IPS DF 6.9 (cell line): ENCODE measurements around the gene THRB.

Experiments
- DNase-seq: peaks from one replicate; pipeline ENCODE4 v3.0.0-alpha.2; 2013; ENCODE audit warnings: low read depth, low spot score
- H3K27ac ChIP-seq: one replicate; pipeline ENCODE4 v1.5.1; 2013; ENCODE audit warnings: low read length, control low read depth
- H3K27me3 ChIP-seq: 2 replicates; pipeline ENCODE4 v1.6.1; 2013; ENCODE audit warnings: mild to moderate bottlenecking, low read length; ENCODE audit not compliant: control insufficient read depth, insufficient read depth
- H3K36me3 ChIP-seq: 2 replicates; pipeline ENCODE4 v1.6.1; 2013; ENCODE audit warnings: low read length; ENCODE audit not compliant: control insufficient read depth, insufficient read depth
- H3K4me1 ChIP-seq: 2 replicates; pipeline ENCODE4 v1.6.1; 2013; ENCODE audit warnings: low read length; ENCODE audit not compliant: control insufficient read depth, insufficient read depth
- H3K4me3 ChIP-seq: 2 replicates; pipeline ENCODE4 v1.5.1; 2013; ENCODE audit warnings: mild to moderate bottlenecking, low read length
- H3K9me3 ChIP-seq: 2 replicates; pipeline ENCODE4 v1.6.1; 2013; ENCODE audit warnings: low read length, inconsistent platforms; ENCODE audit not compliant: control insufficient read depth, insufficient read depth
- WGBS: extraction: QIAGEN DNeasy Blood & Tissue Kit; methylation state at CpG from one replicate; pipeline ENCODE4 v1.1.7; 2013; ENCODE audit warnings: mixed read lengths, missing lambda C conversion rate; ENCODE audit not compliant: insufficient read length, insufficient coverage; 5-methylcytosine and 5-hydroxymethylcytosine counted together

Gene THRB

DNA sequence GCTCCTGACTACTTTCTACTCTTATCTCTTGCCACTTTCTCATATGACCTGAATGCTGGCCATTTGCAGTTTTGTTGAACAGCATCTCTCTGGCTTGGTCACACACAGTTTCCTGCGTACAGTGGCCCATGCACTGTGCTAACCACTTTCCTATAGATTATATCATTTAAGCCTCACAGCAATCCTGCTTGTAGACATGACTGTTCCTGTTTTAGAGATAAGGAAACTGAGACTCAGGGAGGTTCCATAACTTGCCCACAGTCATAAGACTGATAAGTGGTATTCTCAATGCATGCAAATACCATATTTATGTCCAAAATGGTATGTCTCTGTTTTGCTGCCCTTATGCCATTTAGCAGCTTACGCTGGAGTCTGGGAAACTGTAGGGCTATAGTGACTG lies 320.0 kb downstream of the THRB start:
- no peak overlapping the region for H3K4me3 ChIP-seq
- H3K36me3 ChIP-seq = no peaks in the 10 kb centered on the region
- H3K27ac ChIP-seq = no peak overlapping the region
- no peaks in the 10 kb centered on the region for H3K9me3 ChIP-seq
- peaks cover 2% of the 10 kb centered on the region; the same call in 1 of the 2 replicates for H3K4me1 ChIP-seq
- H3K27me3 ChIP-seq = no peaks in the 10 kb centered on the region
- no peak for DNase-seq
- WGBS = no CpG with 5 or more reads among the region's 2 CpGs

DNA sequence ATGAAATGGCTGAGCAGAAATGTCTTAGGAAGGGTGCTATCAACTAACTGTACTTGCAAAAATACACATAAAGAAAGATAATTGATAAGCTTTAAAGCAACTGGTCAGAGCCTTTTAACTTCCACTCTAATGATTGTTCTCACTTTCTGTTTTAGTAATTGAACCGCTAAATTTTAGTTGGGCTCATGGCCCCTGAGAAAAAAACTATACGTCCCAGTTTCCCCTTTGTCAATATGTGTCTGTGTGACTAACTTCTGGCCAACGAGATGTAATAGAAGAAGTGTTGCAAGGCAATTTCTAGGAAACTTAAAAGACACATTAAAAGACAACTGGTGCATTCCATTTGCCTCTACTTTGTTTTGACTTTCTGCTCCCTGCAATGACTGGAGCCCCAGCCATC lies 325.7 kb downstream of the THRB start:
- Histone ChIP-seq H3K9me3 (no peaks in the 10 kb centered on the region), H3K36me3 (no peaks in the 10 kb centered on the region), H3K27me3 (no peaks in the 10 kb centered on the region), H3K27ac (no peak overlapping the region), H3K4me1 (peaks cover 6% of the 10 kb centered on the region; the same call in 1 of the 2 replicates), H3K4me3 (no peak overlapping the region)
- no CpG with 5 or more reads among the region's 3 CpGs for WGBS
- no peak for DNase-seq

DNA sequence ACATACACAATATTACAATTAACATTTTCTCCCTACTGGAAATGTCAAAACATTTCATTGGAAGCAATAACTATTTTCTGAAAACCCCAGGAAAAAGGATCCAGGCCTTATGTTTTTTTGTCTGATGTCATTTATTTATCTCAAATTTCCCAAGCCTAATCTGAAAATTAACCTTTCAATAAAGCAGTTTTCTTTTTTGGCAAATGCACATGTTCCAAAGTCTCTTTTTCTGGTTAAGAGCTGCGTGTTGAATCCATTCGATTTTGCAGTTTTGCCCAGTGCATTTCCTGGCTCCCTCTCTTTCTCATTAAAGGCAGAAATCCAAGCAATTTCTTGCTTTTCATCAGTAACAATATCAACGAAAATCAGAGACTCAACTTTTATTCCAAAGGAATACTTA lies 327.2 kb downstream of the THRB start:
- DNase-seq = no peak
- no peak overlapping the region for H3K4me3 ChIP-seq
- no CpG with 5 or more reads among the region's 3 CpGs for WGBS
- H3K27me3 ChIP-seq = no peaks in the 10 kb centered on the region
- no peaks in the 10 kb centered on the region for H3K9me3 ChIP-seq
- peaks cover 3% of the 10 kb centered on the region; the same call in 1 of the 2 replicates for H3K4me1 ChIP-seq
- no peak overlapping the region for H3K27ac ChIP-seq
- no peaks in the 10 kb centered on the region for H3K36me3 ChIP-seq

DNA sequence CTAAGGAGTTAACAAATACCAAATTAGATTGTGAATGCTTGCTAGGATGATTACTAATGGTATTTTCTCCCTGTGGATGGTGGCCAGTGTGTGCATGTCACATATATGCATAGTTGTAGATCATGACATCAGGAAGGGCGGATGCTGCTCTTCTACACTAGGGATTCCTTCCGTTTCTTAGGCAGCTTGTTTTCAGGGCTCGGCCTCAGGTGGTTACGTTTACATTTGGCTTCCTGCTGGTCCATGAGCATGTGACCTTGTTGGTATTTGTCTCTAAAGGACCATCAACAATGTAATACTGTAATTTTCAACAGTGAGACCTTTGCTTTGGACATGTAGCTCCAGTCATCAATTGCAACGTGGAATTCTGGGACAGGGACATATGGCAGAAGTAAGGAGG lies 328.1 kb downstream of the THRB start:
- H3K27ac ChIP-seq = no peak overlapping the region
- no CpG with 5 or more reads among the region's 5 CpGs for WGBS

DNA sequence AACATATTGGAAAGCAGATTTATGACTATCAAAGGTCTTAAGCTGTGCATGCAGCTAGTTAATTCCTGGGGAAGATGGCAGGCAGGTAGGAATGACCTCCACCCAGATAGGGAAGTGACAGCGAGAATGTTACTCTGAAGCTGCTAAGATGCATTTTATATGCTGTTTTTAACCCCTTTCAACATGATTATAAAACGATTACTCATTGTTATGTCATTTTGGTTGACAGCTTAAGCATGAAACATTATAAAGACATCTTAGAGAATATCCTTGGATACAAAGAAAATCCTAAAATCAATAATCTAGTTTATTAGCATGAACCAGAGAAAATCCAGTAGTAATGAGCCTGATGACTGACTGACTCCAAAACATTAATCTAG lies 329.1 kb downstream of the THRB start:
- Histone ChIP-seq H3K4me1 (peaks cover 3% of the 10 kb centered on the region; the same call in 1 of the 2 replicates), H3K27me3 (no peaks in the 10 kb centered on the region), H3K9me3 (no peaks in the 10 kb centered on the region), H3K27ac (no peak overlapping the region), H3K4me3 (no peak overlapping the region), H3K36me3 (no peaks in the 10 kb centered on the region)
- WGBS = no CpG with 5 or more reads among the region's 2 CpGs
- DNase-seq = no peak

More for the DNA sequence above, 328.1 kb downstream of the THRB start:
- no peaks in the 10 kb centered on the region for H3K9me3 ChIP-seq
- peaks cover 3% of the 10 kb centered on the region; the same call in 1 of the 2 replicates for H3K4me1 ChIP-seq
- H3K4me3 ChIP-seq = no peak overlapping the region
- H3K36me3 ChIP-seq = no peaks in the 10 kb centered on the region
- DNase-seq = no peak
- no peaks in the 10 kb centered on the region for H3K27me3 ChIP-seq

DNA sequence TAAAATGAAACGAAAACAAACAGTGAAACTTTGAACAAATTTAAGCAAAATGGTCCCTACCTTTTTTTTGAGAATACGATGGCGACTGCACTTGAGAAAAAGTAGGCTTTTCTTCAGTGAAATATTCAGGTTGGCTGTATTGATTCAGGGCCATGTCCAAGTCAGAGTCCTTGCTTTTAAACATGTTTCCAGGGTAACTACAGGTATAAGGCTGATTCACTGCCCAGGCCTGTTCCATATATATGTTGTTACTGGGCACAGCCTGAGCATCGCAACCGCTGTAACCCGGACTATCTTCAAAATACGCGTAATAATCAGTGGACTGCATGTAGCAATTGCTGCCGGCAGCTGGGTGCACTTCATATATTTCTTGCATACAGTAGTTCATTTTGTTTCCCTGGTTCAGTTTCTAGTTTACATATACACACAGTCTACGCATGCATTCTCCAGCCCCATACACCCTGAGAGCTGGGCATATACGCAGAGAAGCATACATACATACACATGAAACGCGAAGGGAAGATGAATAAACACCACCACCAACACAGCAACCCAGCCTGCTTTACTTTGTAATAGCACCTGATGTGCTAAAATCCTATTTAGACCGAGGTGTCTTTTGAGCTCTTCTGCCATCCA lies 329.6 kb downstream of the THRB start:
- no peaks in the 10 kb centered on the region for H3K9me3 ChIP-seq

DNA sequence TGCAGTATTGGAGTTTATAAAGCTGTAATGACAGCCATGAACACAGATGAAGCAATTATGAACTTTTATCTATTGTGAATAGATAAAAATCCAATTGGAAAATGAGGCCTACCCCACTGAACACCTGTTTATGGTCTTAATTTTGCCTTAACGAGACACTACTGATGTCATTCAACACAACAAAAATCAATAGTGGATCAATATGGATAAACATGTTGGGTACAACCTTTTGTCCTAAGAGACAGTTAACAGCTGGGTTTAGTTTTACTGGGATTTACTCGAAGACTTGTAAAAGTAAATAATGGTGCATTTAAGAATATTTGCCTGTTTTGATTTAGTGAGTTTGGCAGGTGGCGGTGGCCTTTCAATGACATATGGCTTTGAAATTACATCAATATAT lies 331.7 kb downstream of the THRB start:
- no peak for DNase-seq
- WGBS = no CpG with 5 or more reads among the region's 3 CpGs
- Histone ChIP-seq H3K4me3 (no peak overlapping the region), H3K4me1 (peaks cover 5% of the 10 kb centered on the region; the same call in 1 of the 2 replicates), H3K27me3 (no peaks in the 10 kb centered on the region; the same call in 1 of the 2 replicates), H3K9me3 (no peaks in the 10 kb centered on the region), H3K36me3 (no peaks in the 10 kb centered on the region), H3K27ac (no peak overlapping the region)

More for the DNA sequence above, 329.6 kb downstream of the THRB start:
- DNase-seq = no peak
- H3K27me3 ChIP-seq = no peaks in the 10 kb centered on the region
- H3K36me3 ChIP-seq = no peaks in the 10 kb centered on the region
- H3K4me3 ChIP-seq = no peak overlapping the region
- peaks cover 5% of the 10 kb centered on the region; the same call in 1 of the 2 replicates for H3K4me1 ChIP-seq
- WGBS = no CpG with 5 or more reads among the region's 14 CpGs
- no peak overlapping the region for H3K27ac ChIP-seq

DNA sequence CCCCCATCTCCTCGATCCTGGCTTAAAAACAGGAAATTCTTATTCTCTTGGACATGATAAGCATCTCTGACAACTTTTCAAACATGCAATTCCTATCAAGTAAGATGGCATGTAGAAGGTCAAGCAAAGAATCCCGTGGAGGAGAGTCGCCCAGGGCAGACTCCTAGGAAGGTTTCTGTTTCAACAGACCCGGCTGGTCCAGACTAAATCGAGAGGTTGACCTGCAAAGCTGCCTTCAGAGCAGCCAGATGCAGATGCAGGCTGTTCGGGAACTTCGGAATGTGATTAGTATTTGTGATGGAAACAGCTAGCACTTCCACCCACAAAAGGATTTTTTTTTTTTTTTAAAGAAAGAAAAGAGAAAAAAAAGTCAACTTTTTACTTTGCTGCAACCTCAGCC lies 332.8 kb downstream of the THRB start:
- Histone ChIP-seq H3K4me1 (peaks cover 5% of the 10 kb centered on the region; the same call in 1 of the 2 replicates), H3K9me3 (no peaks in the 10 kb centered on the region), H3K27ac (no peak overlapping the region), H3K36me3 (no peaks in the 10 kb centered on the region), H3K4me3 (no peak overlapping the region), H3K27me3 (no peaks in the 10 kb centered on the region; the same call in 1 of the 2 replicates)
- WGBS = no CpG with 5 or more reads among the region's 7 CpGs
- no peak for DNase-seq

DNA sequence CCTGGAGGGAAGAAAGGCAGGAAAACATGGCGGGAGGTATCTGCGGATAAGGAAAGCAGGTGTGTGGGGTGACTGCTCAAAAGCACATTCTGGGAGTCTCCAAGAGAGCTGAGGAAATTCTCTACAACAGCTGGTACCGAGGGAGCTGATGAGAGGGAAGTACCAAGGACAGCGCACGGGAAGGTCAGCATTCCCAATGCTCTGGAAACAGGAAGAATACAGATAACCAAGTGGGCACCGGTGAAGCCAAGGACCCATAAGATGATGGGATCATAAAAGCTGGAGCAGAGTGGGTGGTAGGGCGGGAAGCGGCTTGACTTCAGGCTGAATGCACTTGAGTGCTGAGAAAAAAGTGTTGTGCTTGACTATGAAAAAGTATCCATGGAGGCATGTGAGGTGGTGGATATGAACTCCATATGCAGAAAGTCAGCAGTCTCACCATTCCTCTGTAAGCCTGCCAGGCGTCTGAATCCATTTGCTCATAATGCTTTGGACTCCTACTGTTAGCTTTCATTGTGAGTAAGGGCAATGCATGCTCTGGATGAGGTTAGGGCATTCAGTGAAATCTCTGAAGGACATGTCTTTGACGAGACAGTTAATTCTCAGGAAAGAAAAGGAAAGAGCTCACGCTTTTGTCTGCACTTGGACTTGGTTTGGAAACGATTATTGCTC lies 334.1 kb downstream of the THRB start:
- H3K4me3 ChIP-seq = no peak overlapping the region
- H3K36me3 ChIP-seq = no peaks in the 10 kb centered on the region
- no peak for DNase-seq
- H3K9me3 ChIP-seq = no peaks in the 10 kb centered on the region
- H3K27ac ChIP-seq = no peak overlapping the region
- WGBS = no CpG with 5 or more reads among the region's 12 CpGs
- H3K4me1 ChIP-seq = peaks cover 2% of the 10 kb centered on the region; the same call in 1 of the 2 replicates
- no peaks in the 10 kb centered on the region; the same call in 1 of the 2 replicates for H3K27me3 ChIP-seq

DNA sequence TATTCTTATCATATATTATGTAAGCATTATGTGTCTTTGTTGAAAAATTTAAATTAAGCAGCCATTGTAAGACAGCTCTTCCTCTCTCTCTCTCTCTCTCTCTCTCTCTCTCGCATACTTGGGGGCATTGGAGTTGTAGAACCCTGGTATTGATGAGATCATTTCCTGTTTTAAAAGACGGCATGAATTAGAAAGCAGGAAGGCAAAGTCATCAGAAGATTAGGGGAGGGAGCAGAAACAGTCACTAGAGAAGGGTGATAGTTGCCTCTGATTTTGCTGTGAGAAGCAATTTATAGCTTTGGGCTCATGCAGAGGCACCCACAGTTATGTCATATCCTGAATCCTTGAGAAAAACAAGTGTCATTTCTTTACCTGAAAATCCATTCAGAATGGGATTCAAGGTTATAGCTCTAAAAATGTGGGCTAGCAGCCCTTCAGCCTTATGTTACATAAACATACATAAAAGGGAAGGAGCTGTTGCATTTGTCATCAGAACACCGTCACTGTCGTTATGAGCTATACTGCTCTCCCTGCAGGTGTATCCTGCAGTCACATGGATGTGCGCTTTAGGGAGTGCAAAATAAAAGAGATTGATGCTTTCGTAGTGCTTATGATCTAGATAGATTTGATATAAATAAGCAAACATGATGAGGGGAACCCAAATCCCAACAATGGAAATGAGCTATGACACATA lies 335.7 kb downstream of the THRB start:
- no peak overlapping the region for H3K4me3 ChIP-seq
- H3K36me3 ChIP-seq = no peaks in the 10 kb centered on the region
- no peak for DNase-seq
- peaks cover 2% of the 10 kb centered on the region; the same call in 1 of the 2 replicates for H3K4me1 ChIP-seq
- H3K9me3 ChIP-seq = no peaks in the 10 kb centered on the region
- no peak overlapping the region for H3K27ac ChIP-seq
- no CpG with 5 or more reads among the region's 6 CpGs for WGBS
- no peaks in the 10 kb centered on the region; the same call in 1 of the 2 replicates for H3K27me3 ChIP-seq
